GM23248 (cell line): ENCODE measurements around the gene LRFN2.

Experiments used
- EZH2 ChIP-seq: fragments of 200-600 bp; sonication (generic); IDR thresholded peaks from 2 replicates; pipeline ENCODE4 v1.6.1; 2018; ENCODE audit warnings: antibody characterized with exemption, mild to moderate bottlenecking; ENCODE audit not compliant: insufficient read depth, poor library complexity, severe bottlenecking
- EZH2phosphoT487 ChIP-seq: fragments of 200-600 bp; sonication (generic); IDR thresholded peaks from 2 replicates; pipeline ENCODE4 v1.6.1; 2018; ENCODE audit warnings: antibody characterized with exemption, moderate library complexity, mild to moderate bottlenecking, low read depth; ENCODE audit not compliant: insufficient read depth

DNA sequence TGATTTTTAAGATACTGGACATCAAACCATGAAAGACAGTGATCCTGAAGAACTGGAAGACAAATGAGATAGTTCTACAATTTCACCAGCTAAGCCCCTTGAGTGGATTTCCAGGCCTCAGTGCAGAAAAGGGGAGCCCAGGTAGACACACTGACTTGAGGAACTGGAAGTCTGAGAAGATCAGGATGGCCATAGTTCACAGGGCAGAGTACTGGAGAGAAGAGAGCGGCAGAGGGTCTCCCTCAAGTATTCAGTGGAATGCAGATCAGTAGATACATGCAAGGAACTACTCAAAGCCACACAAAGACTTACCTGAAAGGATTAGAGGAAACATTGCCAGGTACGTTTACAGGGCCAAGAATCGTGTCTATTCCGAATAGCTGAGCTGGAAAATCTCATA, 224.3 kb downstream of the LRFN2 start:
- TF ChIP-seq EZH2 (no peak), EZH2phosphoT487 (no peak)
